GM23338 (cell line): ENCODE data around the gene OGA. TPM values are rescaled to one million over a fixed set of nuclear protein-coding genes. Genes with fewer than 3 reads are reported as not detected.

Experiments
- ATAC-seq: fragments of 200-7000 bp; cut with Tn5 transposase; 3 replicates; pipeline ENCODE4 v1.9.1; 2020
- DNase-seq: peaks from one replicate; pipeline ENCODE4 v3.0.0-alpha.2; 2015; ENCODE audit warnings: low spot score
- H2AFZ ChIP-seq: fragments of 200-600 bp; sonication (generic); 2 replicates; pipeline ENCODE4 v1.8.0; 2016; ENCODE audit warnings: antibody characterized with exemption, mild to moderate bottlenecking, moderate library complexity
- H3F3A ChIP-seq: fragments of 200-600 bp; sonication (generic); replicated peaks from 2 replicates; pipeline ENCODE4 v1.8.0; 2017; ENCODE audit warnings: antibody characterized with exemption, mixed run types, low read depth
- H3K27ac ChIP-seq: fragments of 200-600 bp; sonication (generic); 2 replicates; pipeline ENCODE4 v1.6.1; 2016; ENCODE audit warnings: low read depth
- H3K27me3 ChIP-seq: fragments of 200-600 bp; sonication (generic); 2 replicates; pipeline ENCODE4 v1.8.0; 2016; ENCODE audit warnings: mild to moderate bottlenecking, mixed run types, moderate library complexity; ENCODE audit not compliant: insufficient read depth
- H3K36me3 ChIP-seq: fragments of 200-600 bp; sonication (generic); 2 replicates; pipeline ENCODE4 v1.8.0; 2016; ENCODE audit warnings: mild to moderate bottlenecking; ENCODE audit not compliant: insufficient read depth
- H3K4me1 ChIP-seq: fragments of 200-600 bp; sonication (generic); 2 replicates; pipeline ENCODE4 v1.8.0; 2016; ENCODE audit warnings: mild to moderate bottlenecking, moderate library complexity; ENCODE audit not compliant: insufficient read depth
- H3K4me2 ChIP-seq: fragments of 200-600 bp; sonication (generic); 2 replicates; pipeline ENCODE4 v1.7.1; 2017; ENCODE audit warnings: mixed run types
- H3K4me3 ChIP-seq: fragments of 200-600 bp; sonication (generic); 2 replicates; pipeline ENCODE4 v1.6.1; 2016; ENCODE audit warnings: mixed run types
- H3K79me2 ChIP-seq: fragments of 200-600 bp; sonication (generic); replicated peaks from 2 replicates; pipeline ENCODE4 v1.8.0; 2017; ENCODE audit warnings: mild to moderate bottlenecking; ENCODE audit not compliant: insufficient read depth
- H3K9me2 ChIP-seq: fragments of 200-600 bp; sonication (generic); 2 replicates; pipeline ENCODE4 v1.8.0; 2017; ENCODE audit not compliant: insufficient read depth
- H4K20me1 ChIP-seq: fragments of 200-600 bp; sonication (generic); replicated peaks from 2 replicates; pipeline ENCODE4 v1.8.0; 2017; ENCODE audit warnings: mild to moderate bottlenecking; ENCODE audit not compliant: insufficient read depth
- H3K27ac Mint-ChIP-seq: 2 replicates; pipeline ENCODE4 v1.8.0; 2020; ENCODE audit warnings: inconsistent platforms, mild to moderate bottlenecking, moderate library complexity, mixed read lengths
- H3K27me3 Mint-ChIP-seq: 3 replicates; pipeline ENCODE4 v1.8.0; 2022; ENCODE audit warnings: low read depth, mild to moderate bottlenecking, moderate library complexity, mixed read lengths, inconsistent platforms; ENCODE audit not compliant: insufficient read depth, poor library complexity
- H3K36me3 Mint-ChIP-seq: 3 replicates; pipeline ENCODE4 v1.8.0; 2021; ENCODE audit warnings: low read depth, mild to moderate bottlenecking, inconsistent platforms, moderate library complexity, mixed read lengths
- H3K4me1 Mint-ChIP-seq: 3 replicates; pipeline ENCODE4 v1.8.0; 2020; ENCODE audit warnings: mild to moderate bottlenecking, inconsistent platforms, mixed read lengths
- H3K4me3 Mint-ChIP-seq: 3 replicates; pipeline ENCODE4 v1.8.0; 2021; ENCODE audit warnings: moderate library complexity, mild to moderate bottlenecking, inconsistent platforms, mixed read lengths
- H3K9me3 Mint-ChIP-seq: 3 replicates; pipeline ENCODE4 v1.8.0; 2020; ENCODE audit warnings: moderate library complexity, mild to moderate bottlenecking, inconsistent platforms, mixed read lengths
- CREB1 ChIP-seq: fragments of 250-450 bp; sonication (Bioruptor Pico); IDR thresholded peaks from 2 replicates; pipeline ENCODE4 v1.5.0; 2020; ENCODE audit warnings: low read depth, mild to moderate bottlenecking, moderate library complexity
- EZH2 ChIP-seq: fragments of 200-600 bp; sonication (generic); IDR thresholded peaks from one replicate; pipeline ENCODE4 v1.8.0; 2017; ENCODE audit warnings: antibody characterized with exemption, mild to moderate bottlenecking, low read depth; ENCODE audit not compliant: unreplicated experiment
- EZH2phosphoT487 ChIP-seq: fragments of 200-600 bp; sonication (generic); IDR thresholded peaks from one replicate; pipeline ENCODE4 v1.8.1; 2018; ENCODE audit warnings: antibody characterized with exemption; ENCODE audit not compliant: unreplicated experiment
- POLR2AphosphoS5 ChIP-seq: IDR thresholded peaks from 2 replicates; pipeline ENCODE4 v1.6.1; 2016; ENCODE audit warnings: antibody characterized with exemption, low read depth
- ZNF114 ChIP-seq: fragments of 250-450 bp; sonication (Bioruptor Pico); IDR thresholded peaks from 2 replicates; pipeline ENCODE4 v1.5.0; 2020; ENCODE audit warnings: mild to moderate bottlenecking, moderate library complexity
- ZNF331 ChIP-seq: fragments of 250-450 bp; sonication (Bioruptor Pico); IDR thresholded peaks from 2 replicates; pipeline ENCODE4 v1.5.0; 2020; ENCODE audit warnings: low read depth, mild to moderate bottlenecking, moderate library complexity
- polyA plus RNA-seq: library from polyadenylated mRNA; unstranded; fragments of >200 nt; fragmentation: Nextera tagmentation; extraction: Ambion mirVana; gene quantifications from 2 replicates; pipeline ENCODE4 v1.2.1, GENCODE V29; 2016
- total RNA-seq: library from RNA; depleted of rRNA; stranded (reverse); fragments of >200 nt; shearing (Covaris generic); gene quantifications from 2 replicates; pipeline ENCODE4 v1.2.3, GENCODE V29; 2014
- TF ChIP-seq, protein P1 (sequence below): IDR thresholded peaks from one replicate; pipeline ENCODE4 v1.6.1; 2018; ENCODE audit warnings: antibody characterized with exemption; ENCODE audit not compliant: unreplicated experiment
- TF ChIP-seq, protein P2 (sequence below), 2 experiments: fragments of 200-600 bp in 1 of 2; sonication (generic) in 1 of 2; conservative IDR thresholded peaks; 2 replicates each; pipeline versions ENCODE4 v1.5.1 to v1.6.1; 2016 to 2017; ENCODE audit warnings: antibody characterized with exemption in 2 of 2, low read depth in 2 of 2, mild to moderate bottlenecking in 2 of 2, moderate library complexity in 1 of 2
- TF ChIP-seq, protein P3 (sequence below): fragments of 250-450 bp; sonication (Bioruptor Pico); IDR thresholded peaks from 2 replicates; pipeline ENCODE4 v1.5.0; 2020; ENCODE audit warnings: mild to moderate bottlenecking, moderate library complexity

The OGA gene
- total and polyA plus RNA-seq, 2 experiments from 2014 or later: 68.4 to 131 TPM

DNA sequence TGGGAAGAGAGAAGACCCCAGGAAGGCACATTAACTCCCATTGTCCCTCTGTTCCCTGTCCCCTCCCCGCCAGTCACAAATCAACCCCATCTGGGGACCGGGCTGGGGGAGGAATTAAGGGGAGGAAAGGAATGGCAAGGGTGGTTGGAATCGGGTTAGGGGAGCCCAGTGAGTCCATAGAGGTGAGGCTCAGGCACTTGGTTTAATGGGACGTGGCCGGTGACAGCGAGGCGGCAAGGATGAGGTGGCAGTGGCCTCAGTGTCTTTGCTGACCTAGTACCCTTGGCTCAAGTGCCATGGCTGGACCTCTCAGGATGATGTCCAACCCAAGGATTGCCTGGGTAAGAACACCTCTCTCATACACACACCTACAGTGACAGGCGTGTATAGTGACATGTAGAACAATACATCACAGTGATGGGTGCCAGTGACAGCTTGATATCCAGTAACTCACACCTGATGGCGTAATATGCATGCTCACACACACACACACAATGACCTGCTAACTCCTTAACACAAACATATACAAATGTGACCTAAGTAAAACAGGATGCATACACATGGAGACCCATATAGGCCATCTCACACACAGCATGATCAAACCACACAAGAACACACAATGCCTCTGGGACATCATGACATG, 13.0 kb upstream of the OGA start:
- H3K27ac Mint-ChIP-seq: no peak overlapping the region
- Histone ChIP-seq H3K4me2 (peak overlapping the region; percentile 92), H3K27ac (no peak overlapping the region), H3K36me3 (no peaks in the 10 kb centered on the region), H3K4me1 (peaks cover 19% of the 10 kb centered on the region), H3K4me3 (peak overlapping the region; percentile 64), H2AFZ (peak overlapping the region; percentile 85), H3K79me2 (no peaks in the 10 kb centered on the region), H3F3A (peaks cover 18% of the 10 kb centered on the region), H3K27me3 (no peaks in the 10 kb centered on the region), H3K9me2 (no peaks in the 10 kb centered on the region), H4K20me1 (no peaks in the 10 kb centered on the region)
- peaks cover 29% of the 10 kb centered on the region for H3K4me1 Mint-ChIP-seq
- ATAC-seq (no peak), DNase-seq (no peak)
- H3K4me3 Mint-ChIP-seq: peak overlapping the region; percentile 82
- peaks cover 3% of the 10 kb centered on the region; the same call in 1 of the 3 replicates for H3K36me3 Mint-ChIP-seq
- peaks cover 28% of the 10 kb centered on the region for H3K27me3 Mint-ChIP-seq
- no peaks in the 10 kb centered on the region; the same call in 1 of the 3 replicates for H3K9me3 Mint-ChIP-seq
- TF ChIP-seq, protein P1, sequence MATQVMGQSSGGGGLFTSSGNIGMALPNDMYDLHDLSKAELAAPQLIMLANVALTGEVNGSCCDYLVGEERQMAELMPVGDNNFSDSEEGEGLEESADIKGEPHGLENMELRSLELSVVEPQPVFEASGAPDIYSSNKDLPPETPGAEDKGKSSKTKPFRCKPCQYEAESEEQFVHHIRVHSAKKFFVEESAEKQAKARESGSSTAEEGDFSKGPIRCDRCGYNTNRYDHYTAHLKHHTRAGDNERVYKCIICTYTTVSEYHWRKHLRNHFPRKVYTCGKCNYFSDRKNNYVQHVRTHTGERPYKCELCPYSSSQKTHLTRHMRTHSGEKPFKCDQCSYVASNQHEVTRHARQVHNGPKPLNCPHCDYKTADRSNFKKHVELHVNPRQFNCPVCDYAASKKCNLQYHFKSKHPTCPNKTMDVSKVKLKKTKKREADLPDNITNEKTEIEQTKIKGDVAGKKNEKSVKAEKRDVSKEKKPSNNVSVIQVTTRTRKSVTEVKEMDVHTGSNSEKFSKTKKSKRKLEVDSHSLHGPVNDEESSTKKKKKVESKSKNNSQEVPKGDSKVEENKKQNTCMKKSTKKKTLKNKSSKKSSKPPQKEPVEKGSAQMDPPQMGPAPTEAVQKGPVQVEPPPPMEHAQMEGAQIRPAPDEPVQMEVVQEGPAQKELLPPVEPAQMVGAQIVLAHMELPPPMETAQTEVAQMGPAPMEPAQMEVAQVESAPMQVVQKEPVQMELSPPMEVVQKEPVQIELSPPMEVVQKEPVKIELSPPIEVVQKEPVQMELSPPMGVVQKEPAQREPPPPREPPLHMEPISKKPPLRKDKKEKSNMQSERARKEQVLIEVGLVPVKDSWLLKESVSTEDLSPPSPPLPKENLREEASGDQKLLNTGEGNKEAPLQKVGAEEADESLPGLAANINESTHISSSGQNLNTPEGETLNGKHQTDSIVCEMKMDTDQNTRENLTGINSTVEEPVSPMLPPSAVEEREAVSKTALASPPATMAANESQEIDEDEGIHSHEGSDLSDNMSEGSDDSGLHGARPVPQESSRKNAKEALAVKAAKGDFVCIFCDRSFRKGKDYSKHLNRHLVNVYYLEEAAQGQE: no peak
- TF ChIP-seq, protein P2, sequence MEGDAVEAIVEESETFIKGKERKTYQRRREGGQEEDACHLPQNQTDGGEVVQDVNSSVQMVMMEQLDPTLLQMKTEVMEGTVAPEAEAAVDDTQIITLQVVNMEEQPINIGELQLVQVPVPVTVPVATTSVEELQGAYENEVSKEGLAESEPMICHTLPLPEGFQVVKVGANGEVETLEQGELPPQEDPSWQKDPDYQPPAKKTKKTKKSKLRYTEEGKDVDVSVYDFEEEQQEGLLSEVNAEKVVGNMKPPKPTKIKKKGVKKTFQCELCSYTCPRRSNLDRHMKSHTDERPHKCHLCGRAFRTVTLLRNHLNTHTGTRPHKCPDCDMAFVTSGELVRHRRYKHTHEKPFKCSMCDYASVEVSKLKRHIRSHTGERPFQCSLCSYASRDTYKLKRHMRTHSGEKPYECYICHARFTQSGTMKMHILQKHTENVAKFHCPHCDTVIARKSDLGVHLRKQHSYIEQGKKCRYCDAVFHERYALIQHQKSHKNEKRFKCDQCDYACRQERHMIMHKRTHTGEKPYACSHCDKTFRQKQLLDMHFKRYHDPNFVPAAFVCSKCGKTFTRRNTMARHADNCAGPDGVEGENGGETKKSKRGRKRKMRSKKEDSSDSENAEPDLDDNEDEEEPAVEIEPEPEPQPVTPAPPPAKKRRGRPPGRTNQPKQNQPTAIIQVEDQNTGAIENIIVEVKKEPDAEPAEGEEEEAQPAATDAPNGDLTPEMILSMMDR (conservative IDR thresholded peaks at IDR 0.05; ENCODE audit: low read depth in 2 of 2): no peak
- TF ChIP-seq, protein P3, sequence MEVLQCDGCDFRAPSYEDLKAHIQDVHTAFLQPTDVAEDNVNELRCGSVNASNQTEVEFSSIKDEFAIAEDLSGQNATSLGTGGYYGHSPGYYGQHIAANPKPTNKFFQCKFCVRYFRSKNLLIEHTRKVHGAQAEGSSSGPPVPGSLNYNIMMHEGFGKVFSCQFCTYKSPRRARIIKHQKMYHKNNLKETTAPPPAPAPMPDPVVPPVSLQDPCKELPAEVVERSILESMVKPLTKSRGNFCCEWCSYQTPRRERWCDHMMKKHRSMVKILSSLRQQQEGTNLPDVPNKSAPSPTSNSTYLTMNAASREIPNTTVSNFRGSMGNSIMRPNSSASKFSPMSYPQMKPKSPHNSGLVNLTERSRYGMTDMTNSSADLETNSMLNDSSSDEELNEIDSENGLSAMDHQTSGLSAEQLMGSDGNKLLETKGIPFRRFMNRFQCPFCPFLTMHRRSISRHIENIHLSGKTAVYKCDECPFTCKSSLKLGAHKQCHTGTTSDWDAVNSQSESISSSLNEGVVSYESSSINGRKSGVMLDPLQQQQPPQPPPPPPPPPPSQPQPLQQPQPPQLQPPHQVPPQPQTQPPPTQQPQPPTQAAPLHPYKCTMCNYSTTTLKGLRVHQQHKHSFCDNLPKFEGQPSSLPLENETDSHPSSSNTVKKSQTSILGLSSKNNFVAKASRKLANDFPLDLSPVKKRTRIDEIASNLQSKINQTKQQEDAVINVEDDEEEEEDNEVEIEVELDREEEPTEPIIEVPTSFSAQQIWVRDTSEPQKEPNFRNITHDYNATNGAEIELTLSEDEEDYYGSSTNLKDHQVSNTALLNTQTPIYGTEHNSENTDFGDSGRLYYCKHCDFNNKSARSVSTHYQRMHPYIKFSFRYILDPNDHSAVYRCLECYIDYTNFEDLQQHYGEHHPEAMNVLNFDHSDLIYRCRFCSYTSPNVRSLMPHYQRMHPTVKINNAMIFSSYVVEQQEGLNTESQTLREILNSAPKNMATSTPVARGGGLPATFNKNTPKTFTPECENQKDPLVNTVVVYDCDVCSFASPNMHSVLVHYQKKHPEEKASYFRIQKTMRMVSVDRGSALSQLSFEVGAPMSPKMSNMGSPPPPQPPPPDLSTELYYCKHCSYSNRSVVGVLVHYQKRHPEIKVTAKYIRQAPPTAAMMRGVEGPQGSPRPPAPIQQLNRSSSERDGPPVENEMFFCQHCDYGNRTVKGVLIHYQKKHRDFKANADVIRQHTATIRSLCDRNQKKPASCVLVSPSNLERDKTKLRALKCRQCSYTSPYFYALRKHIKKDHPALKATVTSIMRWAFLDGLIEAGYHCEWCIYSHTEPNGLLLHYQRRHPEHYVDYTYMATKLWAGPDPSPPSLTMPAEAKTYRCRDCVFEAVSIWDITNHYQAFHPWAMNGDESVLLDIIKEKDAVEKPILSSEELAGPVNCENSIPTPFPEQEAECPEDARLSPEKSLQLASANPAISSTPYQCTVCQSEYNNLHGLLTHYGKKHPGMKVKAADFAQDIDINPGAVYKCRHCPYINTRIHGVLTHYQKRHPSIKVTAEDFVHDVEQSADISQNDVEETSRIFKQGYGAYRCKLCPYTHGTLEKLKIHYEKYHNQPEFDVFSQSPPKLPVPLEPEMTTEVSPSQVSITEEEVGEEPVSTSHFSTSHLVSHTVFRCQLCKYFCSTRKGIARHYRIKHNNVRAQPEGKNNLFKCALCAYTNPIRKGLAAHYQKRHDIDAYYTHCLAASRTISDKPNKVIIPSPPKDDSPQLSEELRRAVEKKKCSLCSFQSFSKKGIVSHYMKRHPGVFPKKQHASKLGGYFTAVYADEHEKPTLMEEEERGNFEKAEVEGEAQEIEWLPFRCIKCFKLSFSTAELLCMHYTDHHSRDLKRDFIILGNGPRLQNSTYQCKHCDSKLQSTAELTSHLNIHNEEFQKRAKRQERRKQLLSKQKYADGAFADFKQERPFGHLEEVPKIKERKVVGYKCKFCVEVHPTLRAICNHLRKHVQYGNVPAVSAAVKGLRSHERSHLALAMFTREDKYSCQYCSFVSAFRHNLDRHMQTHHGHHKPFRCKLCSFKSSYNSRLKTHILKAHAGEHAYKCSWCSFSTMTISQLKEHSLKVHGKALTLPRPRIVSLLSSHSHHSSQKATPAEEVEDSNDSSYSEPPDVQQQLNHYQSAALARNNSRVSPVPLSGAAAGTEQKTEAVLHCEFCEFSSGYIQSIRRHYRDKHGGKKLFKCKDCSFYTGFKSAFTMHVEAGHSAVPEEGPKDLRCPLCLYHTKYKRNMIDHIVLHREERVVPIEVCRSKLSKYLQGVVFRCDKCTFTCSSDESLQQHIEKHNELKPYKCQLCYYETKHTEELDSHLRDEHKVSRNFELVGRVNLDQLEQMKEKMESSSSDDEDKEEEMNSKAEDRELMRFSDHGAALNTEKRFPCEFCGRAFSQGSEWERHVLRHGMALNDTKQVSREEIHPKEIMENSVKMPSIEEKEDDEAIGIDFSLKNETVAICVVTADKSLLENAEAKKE (CRISPR knock-in tag): no peak
- no peak for TF ChIP-seq CREB1 (CRISPR knock-in tag)
- TF ChIP-seq ZNF331 (CRISPR knock-in tag): no peak
- no peak for TF ChIP-seq EZH2
- TF ChIP-seq POLR2AphosphoS5: no peak
- TF ChIP-seq ZNF114 (CRISPR knock-in tag): no peak
- no peak for TF ChIP-seq EZH2phosphoT487
